ENCODE data around the gene MPHOSPH9. TPM values are rescaled to one million over a fixed set of nuclear protein-coding genes. Genes with fewer than 3 reads are reported as not detected.
A peak's percentile ranks its signal among the peaks of the same experiment; 100 is the strongest.

The MPHOSPH9 gene
- total RNA-seq, 4 donors from 2014 or later: 3.5 to 16.8 (median 9.8) TPM

DNA sequence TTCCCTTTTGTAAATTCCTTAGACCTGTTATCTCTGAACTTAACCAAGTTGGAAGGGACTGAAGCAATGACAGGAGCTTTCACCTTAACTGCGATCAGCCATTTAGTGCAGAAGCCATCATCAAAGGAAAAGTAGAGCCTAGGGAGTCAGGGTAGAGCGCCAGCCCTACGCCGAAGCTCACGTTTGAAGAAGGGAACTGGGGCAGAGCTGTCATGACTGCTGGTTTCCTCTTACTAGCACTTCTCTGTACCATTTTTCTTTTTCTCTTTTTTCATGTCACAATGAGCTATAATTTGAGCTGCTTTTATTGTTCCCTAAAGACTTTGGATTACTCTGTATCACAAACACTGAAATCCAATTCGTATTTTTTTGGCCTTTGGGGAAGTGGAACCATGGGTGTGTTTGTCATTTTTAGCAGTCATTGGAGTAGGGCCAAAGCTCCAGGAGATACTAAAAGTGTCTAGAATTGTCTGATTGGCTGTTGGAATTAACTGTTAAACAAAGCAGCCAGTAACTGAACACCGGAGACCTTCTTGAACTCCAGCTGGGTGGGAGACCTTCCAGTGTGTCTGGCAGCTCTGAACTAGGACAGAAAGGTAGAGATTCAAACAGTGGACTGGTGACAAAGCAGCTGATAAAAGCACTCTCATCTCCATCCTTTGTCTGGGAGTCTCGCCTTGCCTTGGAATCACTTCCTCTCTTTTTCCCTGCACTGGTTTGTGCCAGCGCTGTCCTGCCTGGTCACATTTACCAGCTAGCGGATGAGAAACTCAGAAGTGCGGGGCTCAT, 9.4 kb upstream of the MPHOSPH9 start:
- intact Hi-C loops (cut with DNase I; ENCODE audit: low total_unique reads): no loop called here
- H3K4me3 ChIP-seq (ENCODE audit: low read depth, poor library complexity, severe bottlenecking): no peak overlapping the region
- TF ChIP-seq POLR2A (IDR thresholded peaks at IDR 0.05): no peak
- TF ChIP-seq, protein P1, sequence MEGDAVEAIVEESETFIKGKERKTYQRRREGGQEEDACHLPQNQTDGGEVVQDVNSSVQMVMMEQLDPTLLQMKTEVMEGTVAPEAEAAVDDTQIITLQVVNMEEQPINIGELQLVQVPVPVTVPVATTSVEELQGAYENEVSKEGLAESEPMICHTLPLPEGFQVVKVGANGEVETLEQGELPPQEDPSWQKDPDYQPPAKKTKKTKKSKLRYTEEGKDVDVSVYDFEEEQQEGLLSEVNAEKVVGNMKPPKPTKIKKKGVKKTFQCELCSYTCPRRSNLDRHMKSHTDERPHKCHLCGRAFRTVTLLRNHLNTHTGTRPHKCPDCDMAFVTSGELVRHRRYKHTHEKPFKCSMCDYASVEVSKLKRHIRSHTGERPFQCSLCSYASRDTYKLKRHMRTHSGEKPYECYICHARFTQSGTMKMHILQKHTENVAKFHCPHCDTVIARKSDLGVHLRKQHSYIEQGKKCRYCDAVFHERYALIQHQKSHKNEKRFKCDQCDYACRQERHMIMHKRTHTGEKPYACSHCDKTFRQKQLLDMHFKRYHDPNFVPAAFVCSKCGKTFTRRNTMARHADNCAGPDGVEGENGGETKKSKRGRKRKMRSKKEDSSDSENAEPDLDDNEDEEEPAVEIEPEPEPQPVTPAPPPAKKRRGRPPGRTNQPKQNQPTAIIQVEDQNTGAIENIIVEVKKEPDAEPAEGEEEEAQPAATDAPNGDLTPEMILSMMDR (IDR thresholded peaks at IDR 0.05): no peak
- peak in 1 of 2 donors; percentile 72 for DNase-seq (ENCODE audit: low spot score in 2 of 2)
- WGBS, 2 donors: 34% methylated on average over 11 of the region's 11 CpGs

DNA sequence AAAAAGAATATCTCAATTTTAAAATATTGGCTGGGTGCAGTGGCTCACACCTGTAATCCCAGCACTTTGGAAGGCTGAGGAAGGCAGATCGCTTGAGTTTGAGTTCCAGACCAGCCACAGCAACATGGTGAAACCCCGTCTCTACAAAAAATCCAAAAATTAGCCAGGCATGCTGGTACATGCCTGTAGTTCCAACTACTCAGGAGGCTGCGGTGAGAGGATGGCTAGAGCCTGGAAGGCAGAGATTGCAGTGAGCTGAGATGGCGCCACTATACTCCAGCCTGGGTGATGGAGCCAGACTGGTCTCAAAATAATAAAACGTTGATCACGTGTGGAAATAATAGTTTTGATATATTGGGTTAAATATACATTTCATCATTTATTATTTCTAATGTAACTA, 6.0 kb upstream of the MPHOSPH9 start:
- WGBS, 2 donors: 44 to 63% methylated on average over 6 of the region's 6 CpGs
- TF ChIP-seq, protein P1 (IDR thresholded peaks at IDR 0.05): no peak
- no peak for TF ChIP-seq POLR2A (IDR thresholded peaks at IDR 0.05)
- DNase-seq (ENCODE audit: low spot score in 2 of 2): peak in 1 of 2 donors; percentile 29
- H3K4me3 ChIP-seq (ENCODE audit: low read depth, poor library complexity, severe bottlenecking): no peak overlapping the region
- intact Hi-C loops (cut with DNase I; ENCODE audit: low total_unique reads): no loop called here

DNA sequence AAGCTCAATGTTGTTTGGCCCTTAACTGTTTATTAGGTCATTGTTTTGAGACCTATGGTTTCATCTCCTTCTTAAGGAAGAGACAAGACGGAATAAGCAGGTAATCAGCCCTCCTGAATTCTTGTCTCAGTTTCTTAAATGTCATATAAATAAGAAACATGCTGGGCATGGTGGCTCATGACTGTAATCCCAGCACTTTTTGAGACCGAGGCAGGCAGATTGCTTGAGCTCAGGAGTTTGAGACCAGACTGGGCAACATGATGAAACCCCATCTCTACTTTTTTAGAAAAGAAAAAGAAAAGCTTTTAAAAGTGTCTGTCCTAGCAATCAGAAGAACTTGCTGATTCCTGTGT, 5.4 kb upstream of the MPHOSPH9 start:
- WGBS, 2 donors: 52 to 54% methylated on average over 2 of the region's 2 CpGs
- DNase-seq (ENCODE audit: low spot score in 2 of 2): no peak
- intact Hi-C loops (cut with DNase I; ENCODE audit: low total_unique reads): no loop called here
- no peak overlapping the region for H3K4me3 ChIP-seq (ENCODE audit: low read depth, poor library complexity, severe bottlenecking)
- no peak for TF ChIP-seq POLR2A (IDR thresholded peaks at IDR 0.05)
- TF ChIP-seq, protein P1 (IDR thresholded peaks at IDR 0.05): no peak

DNA sequence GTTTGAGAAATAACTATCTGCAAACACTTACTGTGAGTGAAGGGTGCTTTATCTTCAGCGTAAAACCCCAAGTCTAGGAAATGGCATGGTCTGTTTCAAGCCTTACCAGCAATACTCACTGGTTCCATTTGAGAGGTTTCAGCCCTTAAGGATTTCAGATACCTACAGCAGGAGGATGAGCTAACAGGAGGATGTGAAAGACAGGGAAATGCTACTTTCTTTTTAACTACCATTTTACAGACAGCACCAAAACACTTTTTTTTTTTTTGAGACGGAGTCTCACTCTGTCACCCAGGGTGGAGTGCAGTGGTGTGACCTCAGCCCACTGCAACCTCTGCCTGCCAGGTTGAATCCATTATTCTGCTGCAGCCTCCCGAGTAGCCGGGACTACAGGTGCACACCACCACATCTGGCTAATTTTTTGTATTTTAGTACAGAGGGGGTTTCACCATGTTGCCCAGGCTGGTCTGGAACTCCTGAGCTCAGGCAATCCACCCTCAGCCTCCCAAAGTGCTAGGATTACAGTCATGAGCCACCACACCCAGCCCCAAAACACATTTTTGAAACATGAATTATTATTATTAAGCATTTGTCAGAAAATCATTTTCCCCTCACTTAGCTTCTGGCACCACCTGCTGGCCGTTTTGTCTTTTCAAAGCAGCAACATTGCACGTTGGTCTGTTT, 4.8 kb upstream of the MPHOSPH9 start:
- no peak for TF ChIP-seq POLR2A (IDR thresholded peaks at IDR 0.05)
- TF ChIP-seq, protein P1 (IDR thresholded peaks at IDR 0.05): no peak
- WGBS, 2 donors: 54 to 59% methylated on average over 6 of the region's 6 CpGs
- no peak overlapping the region for H3K4me3 ChIP-seq (ENCODE audit: low read depth, poor library complexity, severe bottlenecking)
- DNase-seq (ENCODE audit: low spot score in 2 of 2): peak; percentile 69 to 92
- intact Hi-C loops (cut with DNase I; ENCODE audit: low total_unique reads): no loop called here

DNA sequence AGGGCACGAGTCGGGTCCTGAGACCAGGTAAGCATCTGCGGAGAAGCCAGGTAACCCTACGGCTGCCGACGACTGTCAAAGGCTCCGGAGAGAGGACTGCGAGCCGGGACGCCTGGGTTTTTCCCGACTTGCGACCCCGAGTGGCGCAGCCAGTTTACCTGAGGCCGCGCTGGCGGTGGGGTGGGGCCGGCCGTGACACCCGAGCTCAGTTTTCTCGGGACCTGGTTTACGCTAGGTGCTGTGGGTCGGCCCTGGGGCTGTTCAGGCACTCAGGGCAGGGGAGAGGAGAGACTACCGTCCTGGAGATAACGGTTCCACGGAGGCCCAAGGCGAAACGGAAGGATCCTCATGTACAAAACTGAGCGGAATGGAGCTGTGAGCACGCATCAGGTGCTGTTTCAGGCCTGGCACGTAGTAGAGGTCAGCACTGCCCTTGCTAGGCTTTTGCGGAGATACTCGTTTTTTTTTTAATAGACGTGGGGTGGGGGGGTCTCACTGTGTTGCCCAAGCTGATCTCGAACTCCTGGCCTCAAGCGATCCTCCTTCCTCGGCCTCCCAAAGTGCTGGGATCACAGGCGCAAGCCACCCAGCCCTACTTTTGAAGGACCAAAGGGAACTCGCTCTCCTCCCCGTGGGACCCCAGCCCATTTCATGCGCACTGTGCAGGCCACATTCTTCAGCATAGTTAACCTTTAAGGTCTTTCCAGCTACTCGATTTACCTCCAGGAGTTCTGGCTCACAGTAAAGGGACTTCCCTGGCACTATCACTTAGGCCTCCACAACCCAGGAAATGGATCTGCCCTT, 766 bp upstream of the MPHOSPH9 start:
- H3K4me3 ChIP-seq (ENCODE audit: low read depth, poor library complexity, severe bottlenecking): peak overlapping the region; percentile 69
- intact Hi-C loops (cut with DNase I; ENCODE audit: low total_unique reads): no loop called here
- TF ChIP-seq, protein P1 (IDR thresholded peaks at IDR 0.05): no peak
- peak in 1 of 2 donors; percentile 13 for TF ChIP-seq POLR2A (IDR thresholded peaks at IDR 0.05)
- 2 to 8% methylated on average over 21 to 32 of the region's 42 CpGs for WGBS, 2 donors
- DNase-seq (ENCODE audit: low spot score in 2 of 2): peak in 1 of 2 donors; percentile 79

Measured in lower leg skin (tissue), 4 donors.